SK-N-SH treated with all-trans-retinoic acid at 6 μM for 48 hours (cell line): Measurements from ENCODE around the gene KLHL6.
A peak's percentile ranks its signal among the peaks of the same experiment; 100 is the strongest.
"Not testable (repeated sequence)": the region's sequence is repeated elsewhere in the genome, so short reads cannot be mapped to it uniquely, and the experiment has no call there.

Source experiments
- ATAC-seq: fragments of 200-7000 bp; cut with Tn5 transposase; 3 replicates; pipeline ENCODE4 v1.9.1; 2020; ENCODE audit warnings: mild to moderate bottlenecking, moderate library complexity
- ARNTL ChIP-seq: fragments of 450-650 bp; formaldehyde crosslinking; IDR thresholded peaks from 2 replicates; pipeline ENCODE4 v1.5.0; 2020; ENCODE audit warnings: low read depth, mild to moderate bottlenecking, moderate library complexity, borderline replicate concordance
- CSDC2 ChIP-seq: fragments of 250-450 bp; sonication (Bioruptor Pico); IDR thresholded peaks from 2 replicates; pipeline ENCODE4 v1.5.0; 2020; ENCODE audit warnings: mild to moderate bottlenecking, moderate library complexity
- GLIS3 ChIP-seq: fragments of 250-450 bp; sonication (Bioruptor Pico); IDR thresholded peaks from 2 replicates; pipeline ENCODE4 v1.5.0; 2020; ENCODE audit warnings: mild to moderate bottlenecking, moderate library complexity
- ISL1 ChIP-seq: fragments of 250-450 bp; sonication (Bioruptor Pico); IDR thresholded peaks from 2 replicates; pipeline ENCODE4 v2.1.2; 2022; ENCODE audit warnings: mild to moderate bottlenecking, moderate library complexity
- OSR1 ChIP-seq: fragments of 250-450 bp; sonication (Bioruptor Pico); IDR thresholded peaks from 2 replicates; pipeline ENCODE4 v1.8.0; 2022; ENCODE audit warnings: moderate library complexity, mild to moderate bottlenecking, inconsistent platforms
- PATZ1 ChIP-seq: fragments of 250-450 bp; sonication (Bioruptor Pico); IDR thresholded peaks from 2 replicates; pipeline ENCODE4 v1.8.0; 2020; ENCODE audit warnings: mild to moderate bottlenecking, moderate library complexity, borderline replicate concordance
- POU6F1 ChIP-seq: fragments of 250-450 bp; sonication (Bioruptor Pico); IDR thresholded peaks from 2 replicates; pipeline ENCODE4 v1.8.0; 2021; ENCODE audit warnings: low read depth, mild to moderate bottlenecking, moderate library complexity, borderline replicate concordance
- PPARA ChIP-seq: fragments of 250-450 bp; sonication (Bioruptor Pico); IDR thresholded peaks from 2 replicates; pipeline ENCODE4 v1.5.0; 2020; ENCODE audit warnings: mild to moderate bottlenecking, borderline replicate concordance
- SNAI2 ChIP-seq: fragments of 250-450 bp; sonication (Bioruptor Pico); IDR thresholded peaks from 2 replicates; pipeline ENCODE4 v1.5.0; 2020; ENCODE audit warnings: mild to moderate bottlenecking, moderate library complexity
- TCF4 ChIP-seq: fragments of 250-450 bp; sonication (Bioruptor Pico); IDR thresholded peaks from 2 replicates; pipeline ENCODE4 v1.8.0; 2021; ENCODE audit warnings: mild to moderate bottlenecking, moderate library complexity, borderline replicate concordance
- TOX ChIP-seq: fragments of 250-450 bp; sonication (Bioruptor Pico); IDR thresholded peaks from 2 replicates; pipeline ENCODE4 v1.8.0; 2021; ENCODE audit warnings: mild to moderate bottlenecking, moderate library complexity, borderline replicate concordance
- TSHZ2 ChIP-seq: fragments of 250-450 bp; sonication (Bioruptor Pico); IDR thresholded peaks from 2 replicates; pipeline ENCODE4 v1.5.0; 2020; ENCODE audit warnings: mild to moderate bottlenecking, moderate library complexity
- ZC3H10 ChIP-seq: fragments of 250-450 bp; sonication (Bioruptor Pico); IDR thresholded peaks from 2 replicates; pipeline ENCODE4 v1.5.1; 2021; ENCODE audit warnings: mild to moderate bottlenecking, moderate library complexity
- ZFP3 ChIP-seq: fragments of 250-450 bp; sonication (Bioruptor Pico); IDR thresholded peaks from 2 replicates; pipeline ENCODE4 v1.5.0; 2020; ENCODE audit warnings: mild to moderate bottlenecking, moderate library complexity
- ZFP30 ChIP-seq: fragments of 450-650 bp; formaldehyde crosslinking; IDR thresholded peaks from 2 replicates; pipeline ENCODE4 v1.5.0; 2022; ENCODE audit warnings: mild to moderate bottlenecking, moderate library complexity
- ZNF565 ChIP-seq: fragments of 450-650 bp; formaldehyde crosslinking; conservative IDR thresholded peaks from 2 replicates; pipeline ENCODE4 v1.5.0; 2020; ENCODE audit warnings: low read depth, mild to moderate bottlenecking, moderate library complexity
- ZNF70 ChIP-seq: fragments of 450-650 bp; formaldehyde crosslinking; IDR thresholded peaks from 2 replicates; pipeline ENCODE4 v1.5.0; 2020; ENCODE audit warnings: mild to moderate bottlenecking, moderate library complexity
- ZNF8 ChIP-seq: fragments of 450-650 bp; formaldehyde crosslinking; IDR thresholded peaks from 2 replicates; pipeline ENCODE4 v1.5.0; 2020; ENCODE audit warnings: mild to moderate bottlenecking, moderate library complexity
- TF ChIP-seq, protein P1 (sequence below): fragments of 250-450 bp; sonication (Bioruptor Pico); IDR thresholded peaks from 2 replicates; pipeline ENCODE4 v1.5.1; 2021; ENCODE audit warnings: mild to moderate bottlenecking, moderate library complexity

The KLHL6 gene

GRCh38 chr3:183473969-183474368 is 81.5 kb downstream of the KLHL6 start:
- no peak for ATAC-seq

DNA sequence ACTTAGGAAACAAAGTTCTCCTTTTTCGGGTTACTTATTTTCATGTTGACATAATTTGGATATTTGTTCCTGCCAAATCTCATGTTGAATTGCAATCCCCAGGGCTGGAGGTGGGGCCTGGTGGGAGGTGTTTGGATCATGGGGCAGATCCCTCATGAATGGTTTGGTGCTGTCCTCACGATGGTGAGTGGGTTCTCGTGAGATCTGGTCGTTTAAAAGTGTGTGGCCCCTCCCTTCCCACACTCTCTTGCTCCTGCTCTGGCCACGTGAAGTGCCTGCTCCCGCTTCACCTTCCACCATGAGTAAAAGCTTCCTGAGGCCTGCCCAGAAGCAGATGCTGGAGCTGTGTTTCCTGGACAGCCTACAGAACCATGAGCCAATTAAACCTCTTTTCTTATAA is 83.4 kb downstream of the KLHL6 start:
- TF ChIP-seq ZNF565 (CRISPR knock-in tag) (no peak), POU6F1 (CRISPR knock-in tag) (no peak), SNAI2 (CRISPR knock-in tag) (no peak), ZFP3 (no peak), PPARA (CRISPR knock-in tag) (no peak), ARNTL (no peak), OSR1 (CRISPR knock-in tag) (no peak), ZFP30 (CRISPR knock-in tag) (no peak), TSHZ2 (no peak), TOX (CRISPR knock-in tag) (no peak), ZC3H10 (CRISPR knock-in tag) (no peak), GLIS3 (CRISPR knock-in tag) (no peak), ISL1 (CRISPR knock-in tag) (no peak), CSDC2 (CRISPR knock-in tag) (no peak), ZNF70 (CRISPR knock-in tag) (no peak)
- TF ChIP-seq, protein P1, sequence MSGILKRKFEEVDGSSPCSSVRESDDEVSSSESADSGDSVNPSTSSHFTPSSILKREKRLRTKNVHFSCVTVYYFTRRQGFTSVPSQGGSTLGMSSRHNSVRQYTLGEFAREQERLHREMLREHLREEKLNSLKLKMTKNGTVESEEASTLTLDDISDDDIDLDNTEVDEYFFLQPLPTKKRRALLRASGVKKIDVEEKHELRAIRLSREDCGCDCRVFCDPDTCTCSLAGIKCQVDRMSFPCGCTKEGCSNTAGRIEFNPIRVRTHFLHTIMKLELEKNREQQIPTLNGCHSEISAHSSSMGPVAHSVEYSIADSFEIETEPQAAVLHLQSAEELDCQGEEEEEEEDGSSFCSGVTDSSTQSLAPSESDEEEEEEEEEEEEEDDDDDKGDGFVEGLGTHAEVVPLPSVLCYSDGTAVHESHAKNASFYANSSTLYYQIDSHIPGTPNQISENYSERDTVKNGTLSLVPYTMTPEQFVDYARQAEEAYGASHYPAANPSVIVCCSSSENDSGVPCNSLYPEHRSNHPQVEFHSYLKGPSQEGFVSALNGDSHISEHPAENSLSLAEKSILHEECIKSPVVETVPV: no peak
- ATAC-seq: no peak

More at GRCh38 chr3:183473969-183474368, 81.5 kb downstream of the KLHL6 start:
- TF ChIP-seq GLIS3 (CRISPR knock-in tag): no peak
- TF ChIP-seq OSR1 (CRISPR knock-in tag): no peak
- TF ChIP-seq ISL1 (CRISPR knock-in tag): no peak
- no peak for TF ChIP-seq PATZ1 (CRISPR knock-in tag)
- no peak for TF ChIP-seq CSDC2 (CRISPR knock-in tag)
- TF ChIP-seq ZNF8 (CRISPR knock-in tag): no peak
- no peak for TF ChIP-seq ARNTL
- TF ChIP-seq ZFP30 (CRISPR knock-in tag): no peak

DNA sequence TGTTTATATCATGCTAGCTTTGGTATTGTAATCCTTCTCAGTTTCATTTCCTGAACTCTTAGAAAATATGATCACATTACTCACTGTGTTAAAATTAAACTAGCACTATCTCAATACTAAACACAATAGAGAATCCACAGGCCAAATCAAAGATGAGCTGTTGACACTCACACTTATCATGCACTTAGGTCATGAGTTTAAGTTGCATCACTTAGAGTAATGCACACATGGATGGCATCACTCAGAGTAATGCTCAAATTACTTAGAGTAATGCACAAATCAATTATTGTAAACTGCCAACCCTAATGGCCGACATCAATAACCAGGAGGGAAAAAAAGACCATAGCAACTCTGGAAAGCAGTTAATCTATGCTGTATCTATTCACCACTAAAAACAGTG is 87.1 kb downstream of the KLHL6 start:
- TF ChIP-seq ISL1 (CRISPR knock-in tag): peak; percentile 63
- no peak for TF ChIP-seq TCF4 (CRISPR knock-in tag)
- ATAC-seq: no peak

GRCh38 chr3:183466575-183466974 is 88.9 kb downstream of the KLHL6 start:
- TF ChIP-seq CSDC2 (CRISPR knock-in tag): no peak
- TF ChIP-seq SNAI2 (CRISPR knock-in tag): no peak
- no peak for TF ChIP-seq TSHZ2
- no peak for ATAC-seq

DNA sequence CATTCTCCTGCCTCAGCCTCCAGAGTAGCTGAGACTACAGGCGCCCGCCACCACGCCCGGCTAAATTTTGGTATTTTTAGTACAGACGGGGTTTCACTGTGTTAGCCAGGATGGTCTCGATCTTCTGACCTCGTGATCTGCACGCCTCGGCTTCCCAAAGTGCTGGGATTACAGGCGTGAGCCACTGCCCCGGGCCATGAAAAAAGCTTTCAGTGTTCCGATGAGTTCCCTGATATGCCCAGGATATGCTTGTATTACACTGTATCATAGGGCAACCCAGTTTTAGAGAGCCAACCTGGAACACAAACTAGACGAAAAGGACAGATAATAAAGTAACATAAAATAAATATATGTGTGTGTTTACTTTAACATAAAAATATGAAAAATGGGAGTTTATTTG is 89.8 kb downstream of the KLHL6 start:
- ATAC-seq: not testable (repeated sequence)
